ENCODE measurements around the gene ZNF768. TPM values are rescaled to one million over a fixed set of nuclear protein-coding genes. Genes with fewer than 3 reads are reported as not detected.

ZNF768 gene
- total and polyA plus RNA-seq, 7 experiments from 2014 or later: 1.6 to 8.5 (median 7.1) TPM

DNA sequence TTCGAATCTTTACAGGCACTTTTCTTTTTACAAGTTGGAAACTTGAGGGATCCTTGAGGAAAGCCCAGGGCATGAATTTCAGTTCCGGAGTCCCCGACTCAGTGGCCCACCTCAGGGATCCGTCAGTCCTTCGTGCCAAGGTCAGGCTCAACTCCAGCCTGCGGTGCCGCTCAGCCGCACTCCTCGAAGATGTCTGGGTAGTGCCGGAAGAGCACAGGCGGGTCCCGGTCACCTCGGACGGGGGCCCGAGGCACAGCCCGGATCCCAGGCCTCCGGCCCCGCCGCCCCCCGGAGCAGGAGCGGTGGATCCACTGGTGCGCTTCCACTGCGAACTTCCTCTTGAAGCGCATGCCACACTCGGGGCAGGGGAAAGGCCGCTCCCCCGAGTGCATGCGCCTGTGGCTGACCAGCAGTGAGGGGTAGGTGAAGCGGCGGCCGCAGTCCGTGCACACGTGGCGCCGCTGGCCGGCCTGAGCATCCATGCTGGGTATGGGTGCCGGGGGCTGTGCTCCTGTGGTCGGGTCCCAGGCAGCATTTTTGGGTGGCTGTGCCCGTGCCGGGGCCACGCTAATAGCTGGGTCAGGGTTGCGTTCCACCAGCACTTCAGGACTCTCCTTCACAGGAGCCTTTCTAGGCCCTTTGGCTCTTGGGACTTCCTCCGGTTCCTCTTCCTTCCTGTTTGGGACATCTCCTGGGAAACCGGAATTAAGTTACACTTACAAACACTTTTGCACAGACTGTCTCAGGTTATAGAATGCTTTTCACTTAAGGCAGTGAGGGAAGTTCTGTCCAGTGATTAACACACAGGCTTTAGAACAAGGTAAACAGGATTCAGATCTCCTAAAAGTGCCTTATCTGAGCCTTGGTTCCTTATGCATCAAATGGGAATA is 43.6 kb upstream of the ZNF768 start:
- H3K27me3 ChIP-seq (ENCODE audit: control insufficient read depth in 2 of 2, insufficient read depth in 2 of 2, low read length in 2 of 2): no peaks in the 10 kb centered on the region
- no peak overlapping the region for H3K27ac ChIP-seq (ENCODE audit: low read depth, low read length)
- H3K36me3 ChIP-seq (ENCODE audit: control insufficient read depth in 2 of 3, insufficient read depth in 3 of 3, low read length in 3 of 3): no peaks in the 10 kb centered on the region
- Mint-ChIP-seq H3K4me1 (peaks cover 20 to 68% (median 49%) of the 10 kb centered on the region in 7 donors), H3K4me3 (peak overlapping the region in 9 of 10 donors; percentile 37 to 96 (median 87)), H3K27ac (peak overlapping the region; percentile 25 to 99 (median 91)), H3K27me3 (no peaks in the 10 kb centered on the region), H3K9me3 (peaks cover 0 to 2% (median 0%) of the 10 kb centered on the region in 11 donors), H3K36me3 (peaks cover 0 to 7% (median 0%) of the 10 kb centered on the region in 5 donors)
- ATAC-seq: no peak
- ChIA-PET CTCF (interaction anchor here (0.6 to 2.1 kb wide), 3 partner anchors 12 to 34 kb away, joined by 3 to 11 read pairs (median 8); partner anchors contain the start of gene ZNF764), POLR2A (interaction anchor here (0.7 to 3.7 kb wide), 11 partner anchors 11 to 483 kb away, joined by 3 to 149 read pairs (median 11); partner anchors contain the start of genes DCTPP1, FBRS, SEPTIN1 and ZNF747)
- no peaks in the 10 kb centered on the region for H3K9me3 ChIP-seq (ENCODE audit: control insufficient read depth in 2 of 3, low read length in 3 of 3)
- intact Hi-C loops (cut with micrococcal nuclease): loop anchor here in 1 of 2 donors (2.0 kb wide), 1 partner anchor 43 kb away; the partner anchor contains the start of gene ZNF768
- H3K4me1 ChIP-seq (ENCODE audit: control insufficient read depth in 2 of 2, insufficient read depth in 2 of 2, low read length in 2 of 2): peaks cover 36 to 38% of the 10 kb centered on the region in 2 donors
- no peak overlapping the region for H3K4me3 ChIP-seq (ENCODE audit: low read length)
- DNase-seq: no peak

DNA sequence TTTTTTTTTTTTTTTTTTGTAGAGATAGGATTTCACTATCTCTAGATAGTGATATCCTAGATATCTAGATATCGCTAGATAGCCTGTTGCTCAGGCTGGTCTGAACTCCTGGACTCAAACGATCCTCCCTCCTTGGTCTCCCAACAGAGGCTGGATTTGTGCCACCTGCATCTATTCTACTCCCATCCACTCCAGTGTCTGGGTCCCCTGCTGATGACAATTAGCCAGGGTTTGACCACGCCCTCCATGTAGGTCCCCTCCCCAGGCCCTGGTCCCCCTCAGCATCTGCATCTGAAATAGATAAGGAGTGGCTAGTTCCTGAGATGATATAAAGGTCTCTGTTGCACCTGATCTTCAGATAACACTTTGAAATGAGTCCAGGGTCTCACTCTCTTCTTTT is 42.9 kb upstream of the ZNF768 start:
- Histone ChIP-seq H3K4me1 (ENCODE audit: control insufficient read depth in 2 of 2, insufficient read depth in 2 of 2, low read length in 2 of 2) (peaks cover 36 to 38% of the 10 kb centered on the region in 2 donors), H3K27me3 (ENCODE audit: control insufficient read depth in 2 of 2, insufficient read depth in 2 of 2, low read length in 2 of 2) (no peaks in the 10 kb centered on the region), H3K27ac (ENCODE audit: low read depth, low read length) (peak overlapping the region; percentile 85), H3K36me3 (ENCODE audit: control insufficient read depth in 2 of 3, insufficient read depth in 3 of 3, low read length in 3 of 3) (no peaks in the 10 kb centered on the region), H3K9me3 (ENCODE audit: control insufficient read depth in 2 of 3, low read length in 3 of 3) (no peaks in the 10 kb centered on the region), H3K4me3 (ENCODE audit: low read length) (no peak overlapping the region)
- POLR2A ChIA-PET: interaction anchor here (0.6 to 3.2 kb wide), 6 partner anchors 11 to 139 kb away, joined by 4 to 18 read pairs (median 12); partner anchors contain the start of genes DCTPP1, FBRS, ZNF747 and ZNF764
- ATAC-seq: no peak
- H3K27ac Mint-ChIP-seq: peak overlapping the region; percentile 51 to 100 (median 98)
- no peaks in the 10 kb centered on the region for H3K27me3 Mint-ChIP-seq
- peaks cover 0 to 2% (median 0%) of the 10 kb centered on the region in 11 donors for H3K9me3 Mint-ChIP-seq
- peaks cover 0 to 4% (median 0%) of the 10 kb centered on the region in 5 donors for H3K36me3 Mint-ChIP-seq
- H3K4me3 Mint-ChIP-seq: peak overlapping the region in 8 of 10 donors; percentile 11 to 84 (median 33)
- intact Hi-C loops (cut with micrococcal nuclease): no loop called here
- CTCF ChIA-PET: no interaction called here
- peaks cover 20 to 64% (median 44%) of the 10 kb centered on the region in 7 donors for H3K4me1 Mint-ChIP-seq
- no peak for DNase-seq

DNA sequence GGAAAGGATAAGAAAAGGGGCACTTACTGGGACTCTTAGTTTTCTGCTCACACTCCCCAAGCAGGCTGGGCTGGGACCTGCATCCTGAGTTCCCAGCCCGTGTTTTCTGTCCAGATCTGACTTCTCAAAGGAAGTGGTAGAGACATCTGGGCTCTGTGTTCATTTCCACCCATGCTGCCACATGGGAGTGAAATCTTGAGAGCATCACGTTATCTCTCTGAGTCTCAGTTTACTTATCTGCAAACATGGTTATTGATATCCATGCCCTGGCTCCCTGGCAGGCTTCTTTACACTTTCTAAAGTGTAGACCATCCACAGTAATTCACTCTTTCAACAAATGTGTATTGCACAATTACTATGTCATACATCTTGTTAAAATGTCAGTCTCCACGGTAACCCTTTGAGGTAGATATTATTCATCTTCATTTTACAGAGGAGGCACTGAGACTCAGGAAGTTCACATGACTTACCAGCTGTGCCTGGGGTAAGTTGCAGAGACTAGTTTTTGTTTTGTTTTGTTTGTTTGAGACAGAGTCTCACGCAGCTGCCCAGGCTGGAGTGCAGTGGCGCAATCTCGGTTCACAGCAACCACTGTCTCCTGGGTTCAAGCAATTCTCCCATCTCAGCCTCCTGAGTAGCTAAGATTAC is 41.7 kb upstream of the ZNF768 start:
- no peaks in the 10 kb centered on the region for H3K9me3 ChIP-seq (ENCODE audit: control insufficient read depth in 2 of 3, low read length in 3 of 3)
- Mint-ChIP-seq H3K36me3 (peaks cover 0 to 4% (median 0%) of the 10 kb centered on the region in 5 donors), H3K9me3 (peaks cover 0 to 2% (median 0%) of the 10 kb centered on the region in 11 donors), H3K27ac (peak overlapping the region; percentile 97 to 100 (median 99)), H3K4me1 (peaks cover 20 to 59% (median 40%) of the 10 kb centered on the region in 7 donors), H3K27me3 (no peaks in the 10 kb centered on the region), H3K4me3 (peak overlapping the region; percentile 71 to 91 (median 84))
- intact Hi-C loops (cut with micrococcal nuclease): loop anchor here in 1 of 2 donors (1.0 kb wide), 1 partner anchor 138 kb away; the partner anchor contains the start of gene DCTPP1
- H3K4me1 ChIP-seq (ENCODE audit: control insufficient read depth in 2 of 2, insufficient read depth in 2 of 2, low read length in 2 of 2): peaks cover 36 to 38% of the 10 kb centered on the region in 2 donors
- CTCF ChIA-PET: interaction anchor here (0.7 to 1.0 kb wide), 2 partner anchors 11 to 100 kb away, joined by 4 to 6 read pairs; no protein-coding TSS in a partner anchor
- DNase-seq (peak in 8 of 9 donors; percentile 48 to 85 (median 78)), ATAC-seq (peak; percentile 59)
- peak overlapping the region; percentile 9 for H3K4me3 ChIP-seq (ENCODE audit: low read length)
- POLR2A ChIA-PET: interaction anchor here (0.6 to 3.2 kb wide), 18 partner anchors 10 to 539 kb away, joined by 3 to 18 read pairs (median 4); partner anchors contain the start of genes DCTPP1, FBRS, SEPTIN1 and ZNF747
- no peaks in the 10 kb centered on the region for H3K36me3 ChIP-seq (ENCODE audit: control insufficient read depth in 2 of 3, insufficient read depth in 3 of 3, low read length in 3 of 3)
- peak overlapping the region; percentile 85 for H3K27ac ChIP-seq (ENCODE audit: low read depth, low read length)
- H3K27me3 ChIP-seq (ENCODE audit: control insufficient read depth in 2 of 2, insufficient read depth in 2 of 2, low read length in 2 of 2): no peaks in the 10 kb centered on the region

GRCh38 chr16:30567160-30567990 is 41.0 kb upstream of the ZNF768 start:
- DNase-seq (peak in 3 of 9 donors; percentile 22 to 60 (median 58)), ATAC-seq (peak; percentile 5)
- peaks cover 33 to 37% of the 10 kb centered on the region in 2 donors for H3K4me1 ChIP-seq (ENCODE audit: control insufficient read depth in 2 of 2, insufficient read depth in 2 of 2, low read length in 2 of 2)
- intact Hi-C loops (cut with micrococcal nuclease): no loop called here
- CTCF ChIA-PET: interaction anchor here (0.6 to 1.9 kb wide), 2 partner anchors 10 to 162 kb away, joined by 3 to 5 read pairs; no protein-coding TSS in a partner anchor
- H3K27ac Mint-ChIP-seq: peak overlapping the region; percentile 97 to 100 (median 99)
- peak overlapping the region; percentile 9 for H3K4me3 ChIP-seq (ENCODE audit: low read length)
- peaks cover 0 to 4% (median 0%) of the 10 kb centered on the region in 5 donors for H3K36me3 Mint-ChIP-seq
- H3K36me3 ChIP-seq (ENCODE audit: control insufficient read depth in 2 of 3, insufficient read depth in 3 of 3, low read length in 3 of 3): no peaks in the 10 kb centered on the region
- peak overlapping the region in 9 of 10 donors; percentile 71 to 86 (median 84) for H3K4me3 Mint-ChIP-seq
- peaks cover 0 to 2% (median 0%) of the 10 kb centered on the region in 11 donors for H3K9me3 Mint-ChIP-seq
- H3K27me3 Mint-ChIP-seq: no peaks in the 10 kb centered on the region
- no peaks in the 10 kb centered on the region for H3K27me3 ChIP-seq (ENCODE audit: control insufficient read depth in 2 of 2, insufficient read depth in 2 of 2, low read length in 2 of 2)
- no peaks in the 10 kb centered on the region for H3K9me3 ChIP-seq (ENCODE audit: control insufficient read depth in 2 of 3, low read length in 3 of 3)
- POLR2A ChIA-PET: interaction anchor here (0.6 to 3.2 kb wide), 11 partner anchors 9 to 185 kb away, joined by 3 to 18 read pairs (median 6); partner anchors contain the start of genes DCTPP1, SEPTIN1, ZNF747 and ZNF764
- H3K4me1 Mint-ChIP-seq: peaks cover 18 to 57% (median 36%) of the 10 kb centered on the region in 7 donors
- peak overlapping the region; percentile 85 for H3K27ac ChIP-seq (ENCODE audit: low read depth, low read length)

DNA sequence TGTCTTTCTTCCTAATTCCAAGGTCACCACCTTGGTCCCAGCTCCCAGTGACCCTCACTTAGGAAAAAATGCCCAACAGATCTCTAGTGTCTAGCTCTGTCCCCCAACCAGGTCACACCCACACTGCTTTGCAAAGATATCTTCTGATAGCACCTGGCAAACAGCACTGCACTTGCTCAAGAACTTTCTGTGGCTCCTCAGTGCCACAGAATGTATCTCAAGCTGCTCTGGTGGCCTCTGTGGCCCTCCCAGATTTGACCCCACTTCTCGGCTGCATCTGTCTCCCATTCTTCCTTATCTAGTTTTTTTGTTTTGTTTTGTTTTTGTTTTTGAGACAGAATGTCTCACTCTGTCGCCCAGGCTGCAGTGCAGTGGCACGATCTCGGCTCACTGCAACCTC is 40.2 kb upstream of the ZNF768 start:
- H3K36me3 Mint-ChIP-seq: peaks cover 0 to 1% (median 0%) of the 10 kb centered on the region in 5 donors
- H3K4me1 ChIP-seq (ENCODE audit: control insufficient read depth in 2 of 2, insufficient read depth in 2 of 2, low read length in 2 of 2): peaks cover 31 to 34% of the 10 kb centered on the region in 2 donors
- ChIA-PET POLR2A (interaction anchor here (0.5 to 3.2 kb wide), 7 partner anchors 9 to 184 kb away, joined by 3 to 18 read pairs (median 4); partner anchors contain the start of genes FBRS, SEPTIN1, ZNF747 and ZNF764), CTCF (interaction anchor here (0.6 to 1.9 kb wide), 2 partner anchors 9 to 102 kb away, joined by 4 to 5 read pairs; no protein-coding TSS in a partner anchor)
- H3K27me3 Mint-ChIP-seq: no peaks in the 10 kb centered on the region
- no peaks in the 10 kb centered on the region for H3K36me3 ChIP-seq (ENCODE audit: control insufficient read depth in 2 of 3, insufficient read depth in 3 of 3, low read length in 3 of 3)
- peaks cover 0 to 2% (median 0%) of the 10 kb centered on the region in 11 donors for H3K9me3 Mint-ChIP-seq
- H3K9me3 ChIP-seq (ENCODE audit: control insufficient read depth in 2 of 3, low read length in 3 of 3): no peaks in the 10 kb centered on the region
- intact Hi-C loops (cut with micrococcal nuclease): no loop called here
- H3K4me1 Mint-ChIP-seq: peaks cover 14 to 51% (median 33%) of the 10 kb centered on the region in 7 donors
- no peak for ATAC-seq
- no peak for DNase-seq
- no peak overlapping the region for H3K4me3 ChIP-seq (ENCODE audit: low read length)
- H3K27ac ChIP-seq (ENCODE audit: low read depth, low read length): peak overlapping the region; percentile 85
- peak overlapping the region in 1 of 10 donors; percentile 29 for H3K4me3 Mint-ChIP-seq
- H3K27me3 ChIP-seq (ENCODE audit: control insufficient read depth in 2 of 2, insufficient read depth in 2 of 2, low read length in 2 of 2): no peaks in the 10 kb centered on the region
- H3K27ac Mint-ChIP-seq: peak overlapping the region; percentile 32 to 99 (median 98)
